HepG2 (cell line): ENCODE results near the gene KRTAP10-4. TPM values are rescaled to one million over a fixed set of nuclear protein-coding genes. Genes with fewer than 3 reads are reported as not detected.

Experiments
- ATAC-seq: fragments of 200-7000 bp; cut with Tn5 transposase; 3 replicates; pipeline ENCODE4 v1.9.1; 2020; ENCODE audit warnings: mild to moderate bottlenecking, moderate library complexity
- BruUV-seq: library from RNA; stranded (reverse); fragments of 400-500 nt; replicated peaks from 2 replicates; lab custom pipeline; 2021; lab: Mats Ljungman, UMichigan
- CTCF ChIA-PET: fragments of 300-600 bp; formaldehyde crosslinking; extraction: SDS; loops from one replicate; lab custom pipeline; 2021; ENCODE audit warnings: low total read pairs, inconsistent platforms, low intra/inter-chr PET ratio; lab: Yijun Ruan, JAX
- POLR2A ChIA-PET: fragments of 350-600 bp; sonication (Branson Sonifier 250); formaldehyde crosslinking; loops from one replicate; lab custom pipeline; 2020; ENCODE audit warnings: antibody characterized with exemption, inconsistent platforms; lab: Yijun Ruan, JAX
- DNase-seq: peaks from one replicate; pipeline ENCODE4 v3.0.0-alpha.2; 2015; ENCODE audit warnings: low spot score
- FAIRE-seq: peaks from 3 replicates; lab custom pipeline; 2011; peaks lifted over from hg19 to GRCh38; lab: Jason Lieb, UNC
- H2AFZ ChIP-seq: one replicate; pipeline ENCODE4 v1.6.1; 2011; ENCODE audit warnings: low read length, inconsistent platforms
- H3K27ac ChIP-seq: fragments of 300-600 bp; 3 replicates; pipeline ENCODE4 v1.8.0; 2011; ENCODE audit warnings: mixed run types, mild to moderate bottlenecking, mixed read lengths, low read length, inconsistent platforms; ENCODE audit not compliant: insufficient read depth; ENCODE audit errors: extremely low read length
- H3K27me3 ChIP-seq, 2 experiments: fragments of 200-600 bp in 1 of 2; 2 replicates in 1 of 2; 3 replicates in 1 of 2; pipeline versions ENCODE4 v1.6.0 to v1.8.0; 2011; ENCODE audit warnings: low read length in 2 of 2, mild to moderate bottlenecking in 2 of 2, moderate library complexity in 2 of 2, inconsistent platforms in 1 of 2; ENCODE audit not compliant: insufficient read depth in 2 of 2, control insufficient read depth in 1 of 2
- H3K36me3 ChIP-seq, 2 experiments: fragments of 200-600 bp in 1 of 2; replicated peaks in 1 of 2; 2 replicates in 1 of 2; 3 replicates in 1 of 2; pipeline versions ENCODE4 v1.5.1 to v1.8.0; 2011; ENCODE audit warnings: low read length in 2 of 2, inconsistent platforms in 1 of 2; ENCODE audit not compliant: insufficient read depth in 2 of 2, control insufficient read depth in 1 of 2
- H3K4me1 ChIP-seq: 2 replicates; pipeline ENCODE4 v1.5.1; 2012; ENCODE audit warnings: low read length, inconsistent platforms; ENCODE audit not compliant: insufficient read depth
- H3K4me2 ChIP-seq: 2 replicates; pipeline ENCODE4 v1.6.0; 2011; ENCODE audit warnings: low read depth, low read length, inconsistent platforms
- H3K4me3 ChIP-seq, 3 experiments: fragments of 200-600 bp in 1 of 3; sonication (generic), shearing (Covaris generic) in 1 of 3; replicated peaks in 1 of 3; 2 replicates each; pipeline ENCODE4 v1.5.1; 2011 to 2016; ENCODE audit warnings: low read length in 3 of 3, inconsistent platforms in 2 of 3, low read depth in 2 of 3, mild to moderate bottlenecking in 2 of 3, control low read depth in 1 of 3, mixed read lengths in 1 of 3; ENCODE audit not compliant: insufficient read depth in 1 of 3
- H3K79me2 ChIP-seq: one replicate; pipeline ENCODE4 v1.6.1; 2011; ENCODE audit warnings: low read length, inconsistent platforms; ENCODE audit not compliant: insufficient read depth
- H3K9ac ChIP-seq: 2 replicates; pipeline ENCODE4 v1.6.0; 2011; ENCODE audit warnings: mild to moderate bottlenecking, low read depth, low read length, inconsistent platforms; ENCODE audit not compliant: insufficient read depth
- H3K9me3 ChIP-seq: 2 replicates; pipeline ENCODE4 v1.5.1; 2012; ENCODE audit warnings: mild to moderate bottlenecking, low read length
- H4K20me1 ChIP-seq: 2 replicates; pipeline ENCODE4 v1.6.0; 2011; ENCODE audit warnings: inconsistent platforms, mild to moderate bottlenecking, low read length, moderate library complexity; ENCODE audit not compliant: insufficient read depth
- ARHGAP35 ChIP-seq: sonication (generic); formaldehyde crosslinking; IDR thresholded peaks from 2 replicates; pipeline ENCODE4 v1.9.0; 2022; ENCODE audit warnings: mild to moderate bottlenecking, inconsistent platforms, moderate library complexity, missing genetic modification reagents, borderline replicate concordance
- GABPB1 ChIP-seq: IDR thresholded peaks from 2 replicates; pipeline ENCODE4 v1.6.1; 2016; ENCODE audit warnings: mild to moderate bottlenecking, missing genetic modification reagents, moderate library complexity, missing compliant biosample characterization
- NRL ChIP-seq: sonication (generic); formaldehyde crosslinking; IDR thresholded peaks from 2 replicates; pipeline ENCODE4 v1.5.0; 2020; ENCODE audit warnings: missing genetic modification reagents, mild to moderate bottlenecking, moderate library complexity, borderline replicate concordance
- SATB2 ChIP-seq: sonication (generic); formaldehyde crosslinking; IDR thresholded peaks from 2 replicates; pipeline ENCODE4 v1.5.0; 2020; ENCODE audit warnings: missing genetic modification reagents
- ZNF143 ChIP-seq: sonication (generic); formaldehyde crosslinking; IDR thresholded peaks from 2 replicates; pipeline ENCODE4 v1.4.0; 2020; ENCODE audit warnings: missing genetic modification reagents
- ZNF768 ChIP-seq: sonication (generic); formaldehyde crosslinking; IDR thresholded peaks from 2 replicates; pipeline ENCODE4 v1.4.0; 2020; ENCODE audit warnings: missing genetic modification reagents
- WGBS: methylation state at CpG from one replicate; pipeline ENCODE4 v1.1.6; 2017; ENCODE audit warnings: low lambda C conversion rate; 5-methylcytosine and 5-hydroxymethylcytosine counted together
- in situ Hi-C: cut with HindIII; loops from 2 replicates; pipeline ENCODE4 v1.10.0; 2017; ENCODE audit warnings: low pct_unique_long_range_greater_than_20kb; ENCODE audit not compliant: extremely low pct_ligation_motif_present
- intact Hi-C: fragments of 100-400 bp; cut with micrococcal nuclease; formaldehyde crosslinking; loops from one replicate; pipeline ENCODE4 v1.10.0; 2022; ENCODE audit not compliant: unreplicated experiment
- polyA plus RNA-seq, 8 experiments: library from polyadenylated mRNA; depleted of rRNA in 3 of 8; stranded (reverse) in 7 of 8; unstranded in 1 of 8; fragments of >200 nt; fragmentation: Illumina TruSeq in 4 of 8; extraction: Trizol in 4 of 8; gene quantifications; 2 replicates each; pipeline versions ENCODE4 v1.2.1 to v1.2.3, GENCODE V29; 2011 to 2016; ENCODE audit warnings: low read depth in 4 of 8, missing spikeins in 1 of 8, mixed read lengths in 1 of 8; ENCODE audit not compliant: insufficient read depth in 1 of 8
- total RNA-seq, 5 experiments: library from RNA; depleted of rRNA; stranded (reverse); fragments of >200 nt; fragmentation: Illumina TruSeq; extraction: Trizol; gene quantifications; 2 replicates each; pipeline ENCODE4 v1.2.3, GENCODE V29; 2016; ENCODE audit warnings: low read depth in 1 of 5
- TF ChIP-seq, protein P1 (sequence below): sonication (generic); formaldehyde crosslinking; IDR thresholded peaks from 2 replicates; pipeline ENCODE4 v1.5.0; 2020; ENCODE audit warnings: mild to moderate bottlenecking, missing genetic modification reagents, moderate library complexity
- TF ChIP-seq, protein P2 (sequence below), 2 experiments: sonication (generic) in 1 of 2; formaldehyde crosslinking in 1 of 2; IDR thresholded peaks; 2 replicates each; pipeline versions ENCODE4 v1.6.1 to v1.9.0; 2014 to 2022; ENCODE audit warnings: antibody characterized with exemption in 1 of 2, borderline replicate concordance in 1 of 2, inconsistent platforms in 1 of 2, low read depth in 1 of 2, missing genetic modification reagents in 1 of 2

KRTAP10-4 gene
- total and polyA plus RNA-seq, 2 of the 13 experiments (the other 11 are each of a cell fraction or from before 2014, with no cell fraction given) = not detected

DNA sequence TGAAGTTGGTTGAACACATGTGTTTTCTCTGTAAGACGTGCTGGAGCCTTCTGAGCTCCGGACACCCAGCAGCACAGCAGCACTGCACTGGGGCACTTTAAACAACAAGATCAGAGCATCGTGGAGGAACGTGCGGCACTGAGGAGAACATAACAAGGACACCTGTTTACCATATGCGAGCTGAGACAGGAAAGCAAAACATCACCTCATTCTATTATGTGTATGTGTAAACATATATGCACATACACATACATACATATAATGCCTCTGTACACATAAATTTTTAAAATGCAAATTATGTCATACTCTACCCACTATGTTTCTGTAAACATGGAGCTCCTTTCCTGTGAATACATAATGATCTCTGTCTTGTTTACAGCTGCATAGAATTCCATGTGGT, 22.0 kb downstream of the KRTAP10-4 start:
- 93% methylated on average over 6 of the region's 6 CpGs for WGBS
- intact Hi-C loops (no loop called here), in situ Hi-C loops (no loop called here)
- Histone ChIP-seq H3K4me1 (peaks cover 43% of the 10 kb centered on the region), H3K79me2 (no peaks in the 10 kb centered on the region), H3K9me3 (no peaks in the 10 kb centered on the region), H2AFZ (no peak overlapping the region), H3K4me2 (no peak overlapping the region), H4K20me1 (no peaks in the 10 kb centered on the region), H3K9ac (no peak overlapping the region), H3K27me3 (peaks cover 0 to 1% of the 10 kb centered on the region in 2 experiments; a peak in 1 of 5 replicates), H3K27ac (no peak overlapping the region), H3K4me3 (no peak overlapping the region), H3K36me3 (no peaks in the 10 kb centered on the region)
- no TSS peak for BruUV-seq
- FAIRE-seq (no peak), ATAC-seq (no peak), DNase-seq (no peak)
- TF ChIP-seq SATB2 = no peak
- no peak for TF ChIP-seq NRL (CRISPR knock-in tag)
- TF ChIP-seq ARHGAP35 (CRISPR knock-in tag) = no peak
- TF ChIP-seq, protein P1, sequence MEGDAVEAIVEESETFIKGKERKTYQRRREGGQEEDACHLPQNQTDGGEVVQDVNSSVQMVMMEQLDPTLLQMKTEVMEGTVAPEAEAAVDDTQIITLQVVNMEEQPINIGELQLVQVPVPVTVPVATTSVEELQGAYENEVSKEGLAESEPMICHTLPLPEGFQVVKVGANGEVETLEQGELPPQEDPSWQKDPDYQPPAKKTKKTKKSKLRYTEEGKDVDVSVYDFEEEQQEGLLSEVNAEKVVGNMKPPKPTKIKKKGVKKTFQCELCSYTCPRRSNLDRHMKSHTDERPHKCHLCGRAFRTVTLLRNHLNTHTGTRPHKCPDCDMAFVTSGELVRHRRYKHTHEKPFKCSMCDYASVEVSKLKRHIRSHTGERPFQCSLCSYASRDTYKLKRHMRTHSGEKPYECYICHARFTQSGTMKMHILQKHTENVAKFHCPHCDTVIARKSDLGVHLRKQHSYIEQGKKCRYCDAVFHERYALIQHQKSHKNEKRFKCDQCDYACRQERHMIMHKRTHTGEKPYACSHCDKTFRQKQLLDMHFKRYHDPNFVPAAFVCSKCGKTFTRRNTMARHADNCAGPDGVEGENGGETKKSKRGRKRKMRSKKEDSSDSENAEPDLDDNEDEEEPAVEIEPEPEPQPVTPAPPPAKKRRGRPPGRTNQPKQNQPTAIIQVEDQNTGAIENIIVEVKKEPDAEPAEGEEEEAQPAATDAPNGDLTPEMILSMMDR = no peak
- no peak for TF ChIP-seq ZNF143 (CRISPR knock-in tag)
- TF ChIP-seq GABPB1 (CRISPR knock-in tag) = no peak
- TF ChIP-seq ZNF768 (CRISPR knock-in tag) = no peak
- TF ChIP-seq, protein P2, sequence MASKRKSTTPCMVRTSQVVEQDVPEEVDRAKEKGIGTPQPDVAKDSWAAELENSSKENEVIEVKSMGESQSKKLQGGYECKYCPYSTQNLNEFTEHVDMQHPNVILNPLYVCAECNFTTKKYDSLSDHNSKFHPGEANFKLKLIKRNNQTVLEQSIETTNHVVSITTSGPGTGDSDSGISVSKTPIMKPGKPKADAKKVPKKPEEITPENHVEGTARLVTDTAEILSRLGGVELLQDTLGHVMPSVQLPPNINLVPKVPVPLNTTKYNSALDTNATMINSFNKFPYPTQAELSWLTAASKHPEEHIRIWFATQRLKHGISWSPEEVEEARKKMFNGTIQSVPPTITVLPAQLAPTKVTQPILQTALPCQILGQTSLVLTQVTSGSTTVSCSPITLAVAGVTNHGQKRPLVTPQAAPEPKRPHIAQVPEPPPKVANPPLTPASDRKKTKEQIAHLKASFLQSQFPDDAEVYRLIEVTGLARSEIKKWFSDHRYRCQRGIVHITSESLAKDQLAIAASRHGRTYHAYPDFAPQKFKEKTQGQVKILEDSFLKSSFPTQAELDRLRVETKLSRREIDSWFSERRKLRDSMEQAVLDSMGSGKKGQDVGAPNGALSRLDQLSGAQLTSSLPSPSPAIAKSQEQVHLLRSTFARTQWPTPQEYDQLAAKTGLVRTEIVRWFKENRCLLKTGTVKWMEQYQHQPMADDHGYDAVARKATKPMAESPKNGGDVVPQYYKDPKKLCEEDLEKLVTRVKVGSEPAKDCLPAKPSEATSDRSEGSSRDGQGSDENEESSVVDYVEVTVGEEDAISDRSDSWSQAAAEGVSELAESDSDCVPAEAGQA (IDR thresholded peaks at IDR 0.05; ENCODE audit: low read depth) = no peak
- TF ChIP-seq, protein P2 (CRISPR knock-in tag; IDR thresholded peaks at IDR 0.05; ENCODE audit: borderline replicate concordance) = no peak
- ChIA-PET POLR2A (no interaction called here), CTCF (no interaction called here)
